HL-60 (cell line): Measurements from ENCODE around the gene ACER1.

ENCODE experiments used
- POLR2AphosphoS5 ChIP-seq: IDR thresholded peaks from 2 replicates; pipeline ENCODE4 v1.6.1; 2012; ENCODE audit warnings: low read depth
- SPI1 ChIP-seq: IDR thresholded peaks from 2 replicates; pipeline ENCODE4 v1.6.1; 2012; ENCODE audit warnings: low read depth, mild to moderate bottlenecking, borderline replicate concordance
- TF ChIP-seq, protein P1 (sequence below): IDR thresholded peaks from one replicate; pipeline ENCODE4 v1.5.1; 2011; ENCODE audit warnings: low read length, control low read depth, inconsistent platforms; ENCODE audit not compliant: insufficient read depth
- TF ChIP-seq, protein P2 (sequence below): IDR thresholded peaks from 2 replicates; pipeline ENCODE4 v1.6.1; 2012; ENCODE audit warnings: low read depth; ENCODE audit not compliant: insufficient replicate concordance

DNA sequence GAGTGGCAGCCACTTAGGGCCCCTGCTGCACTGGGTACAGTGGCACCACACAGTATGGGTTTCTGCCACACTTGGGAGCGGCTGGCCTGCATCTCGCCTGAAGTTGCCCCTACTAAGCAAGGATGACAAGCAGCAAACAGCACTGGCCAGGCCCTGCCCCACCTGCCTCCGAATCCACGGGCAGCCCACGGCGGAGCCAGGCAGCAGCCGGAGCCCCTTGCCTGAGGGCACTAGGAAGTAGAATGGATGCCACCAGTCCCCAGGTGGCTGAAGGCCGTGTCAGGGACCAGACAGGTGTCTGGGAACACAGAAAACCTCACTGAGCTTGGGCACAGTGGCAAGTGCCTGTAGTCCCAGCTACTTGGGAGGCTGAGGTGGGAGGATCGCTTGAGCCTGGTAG is 73.0 kb downstream of the ACER1 start:
- TF ChIP-seq, protein P1, sequence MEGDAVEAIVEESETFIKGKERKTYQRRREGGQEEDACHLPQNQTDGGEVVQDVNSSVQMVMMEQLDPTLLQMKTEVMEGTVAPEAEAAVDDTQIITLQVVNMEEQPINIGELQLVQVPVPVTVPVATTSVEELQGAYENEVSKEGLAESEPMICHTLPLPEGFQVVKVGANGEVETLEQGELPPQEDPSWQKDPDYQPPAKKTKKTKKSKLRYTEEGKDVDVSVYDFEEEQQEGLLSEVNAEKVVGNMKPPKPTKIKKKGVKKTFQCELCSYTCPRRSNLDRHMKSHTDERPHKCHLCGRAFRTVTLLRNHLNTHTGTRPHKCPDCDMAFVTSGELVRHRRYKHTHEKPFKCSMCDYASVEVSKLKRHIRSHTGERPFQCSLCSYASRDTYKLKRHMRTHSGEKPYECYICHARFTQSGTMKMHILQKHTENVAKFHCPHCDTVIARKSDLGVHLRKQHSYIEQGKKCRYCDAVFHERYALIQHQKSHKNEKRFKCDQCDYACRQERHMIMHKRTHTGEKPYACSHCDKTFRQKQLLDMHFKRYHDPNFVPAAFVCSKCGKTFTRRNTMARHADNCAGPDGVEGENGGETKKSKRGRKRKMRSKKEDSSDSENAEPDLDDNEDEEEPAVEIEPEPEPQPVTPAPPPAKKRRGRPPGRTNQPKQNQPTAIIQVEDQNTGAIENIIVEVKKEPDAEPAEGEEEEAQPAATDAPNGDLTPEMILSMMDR: no peak
- no peak for TF ChIP-seq POLR2AphosphoS5
- TF ChIP-seq, protein P2, sequence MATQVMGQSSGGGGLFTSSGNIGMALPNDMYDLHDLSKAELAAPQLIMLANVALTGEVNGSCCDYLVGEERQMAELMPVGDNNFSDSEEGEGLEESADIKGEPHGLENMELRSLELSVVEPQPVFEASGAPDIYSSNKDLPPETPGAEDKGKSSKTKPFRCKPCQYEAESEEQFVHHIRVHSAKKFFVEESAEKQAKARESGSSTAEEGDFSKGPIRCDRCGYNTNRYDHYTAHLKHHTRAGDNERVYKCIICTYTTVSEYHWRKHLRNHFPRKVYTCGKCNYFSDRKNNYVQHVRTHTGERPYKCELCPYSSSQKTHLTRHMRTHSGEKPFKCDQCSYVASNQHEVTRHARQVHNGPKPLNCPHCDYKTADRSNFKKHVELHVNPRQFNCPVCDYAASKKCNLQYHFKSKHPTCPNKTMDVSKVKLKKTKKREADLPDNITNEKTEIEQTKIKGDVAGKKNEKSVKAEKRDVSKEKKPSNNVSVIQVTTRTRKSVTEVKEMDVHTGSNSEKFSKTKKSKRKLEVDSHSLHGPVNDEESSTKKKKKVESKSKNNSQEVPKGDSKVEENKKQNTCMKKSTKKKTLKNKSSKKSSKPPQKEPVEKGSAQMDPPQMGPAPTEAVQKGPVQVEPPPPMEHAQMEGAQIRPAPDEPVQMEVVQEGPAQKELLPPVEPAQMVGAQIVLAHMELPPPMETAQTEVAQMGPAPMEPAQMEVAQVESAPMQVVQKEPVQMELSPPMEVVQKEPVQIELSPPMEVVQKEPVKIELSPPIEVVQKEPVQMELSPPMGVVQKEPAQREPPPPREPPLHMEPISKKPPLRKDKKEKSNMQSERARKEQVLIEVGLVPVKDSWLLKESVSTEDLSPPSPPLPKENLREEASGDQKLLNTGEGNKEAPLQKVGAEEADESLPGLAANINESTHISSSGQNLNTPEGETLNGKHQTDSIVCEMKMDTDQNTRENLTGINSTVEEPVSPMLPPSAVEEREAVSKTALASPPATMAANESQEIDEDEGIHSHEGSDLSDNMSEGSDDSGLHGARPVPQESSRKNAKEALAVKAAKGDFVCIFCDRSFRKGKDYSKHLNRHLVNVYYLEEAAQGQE: no peak
- TF ChIP-seq SPI1: no peak
